ENCODE data around the gene PRDM1.

PRDM1 gene

DNA sequence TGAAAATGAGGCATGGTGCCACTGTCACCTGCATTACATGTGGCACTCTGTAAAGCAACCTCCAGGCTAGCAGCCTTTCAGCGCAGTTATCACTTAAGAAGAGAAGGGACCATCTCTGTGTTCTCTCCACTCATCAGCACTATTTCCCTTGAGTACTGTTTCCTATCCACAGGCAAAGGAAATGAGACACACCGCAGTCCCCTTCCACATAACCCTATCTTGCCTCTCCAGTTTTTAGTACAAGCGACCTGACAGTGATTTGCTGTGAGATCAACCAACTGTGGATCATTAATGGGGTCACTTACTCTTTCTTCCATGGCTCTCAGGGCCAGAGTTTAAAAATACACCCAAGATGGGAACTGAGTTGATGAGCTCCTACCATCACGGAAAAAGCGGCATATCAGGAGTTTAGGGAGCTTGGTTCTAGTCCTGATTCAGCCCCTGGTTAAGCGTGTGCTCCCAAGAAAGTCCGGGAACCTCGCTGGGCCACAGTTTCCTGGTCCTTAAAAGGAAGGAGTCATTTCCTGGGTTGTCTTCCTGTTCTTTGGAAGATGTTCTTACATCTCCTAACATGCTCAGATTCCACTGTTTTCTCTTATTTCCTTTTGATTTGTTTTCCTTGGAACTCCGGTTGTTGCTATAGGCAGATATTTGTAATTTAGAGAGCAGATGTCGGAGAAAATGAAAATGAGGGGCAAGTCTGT lies 27.3 kb downstream of the PRDM1 start:
- no peak for DNase-seq (ENCODE audit: insufficient read length, low spot score)
- no peak for FAIRE-seq
- no peak for TF ChIP-seq CTCF (IDR thresholded peaks at IDR 0.05; ENCODE audit: insufficient read depth, missing control alignments)

DNA sequence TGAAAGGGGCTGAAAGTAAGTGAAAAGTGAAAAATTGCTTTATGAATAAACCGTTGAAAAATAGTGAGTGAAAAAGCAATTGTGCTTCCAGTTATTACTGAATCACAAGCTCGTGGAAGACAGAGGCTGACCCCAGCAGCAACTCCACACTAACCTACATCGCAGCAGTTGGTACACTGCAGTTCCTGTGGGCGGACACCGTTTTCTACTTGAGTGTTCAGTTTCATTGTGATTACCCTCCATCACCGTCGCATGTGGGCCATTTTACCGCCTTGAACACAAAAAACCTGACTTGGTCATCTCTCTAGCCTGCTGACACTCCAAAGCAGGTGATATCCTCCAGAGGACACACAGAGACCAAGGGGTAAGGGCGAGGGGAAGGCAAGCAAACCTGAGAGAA lies 28.4 kb downstream of the PRDM1 start:
- FAIRE-seq = no peak
- no peak for DNase-seq (ENCODE audit: insufficient read length, low spot score)
- no peak for TF ChIP-seq CTCF (IDR thresholded peaks at IDR 0.05; ENCODE audit: insufficient read depth, missing control alignments)

- no peak for TF ChIP-seq CTCF (IDR thresholded peaks at IDR 0.05; ENCODE audit: insufficient read depth, missing control alignments)
- FAIRE-seq (no peak), DNase-seq (ENCODE audit: insufficient read length, low spot score) (no peak)
Observed at GRCh38 chr6:106115286-106115685, 29.1 kb downstream of the PRDM1 start.

- FAIRE-seq (no peak), DNase-seq (ENCODE audit: insufficient read length, low spot score) (no peak)
- TF ChIP-seq CTCF (IDR thresholded peaks at IDR 0.05; ENCODE audit: insufficient read depth, missing control alignments) = no peak
Observed at GRCh38 chr6:106116125-106116832, 30.1 kb downstream of the PRDM1 start.

DNA sequence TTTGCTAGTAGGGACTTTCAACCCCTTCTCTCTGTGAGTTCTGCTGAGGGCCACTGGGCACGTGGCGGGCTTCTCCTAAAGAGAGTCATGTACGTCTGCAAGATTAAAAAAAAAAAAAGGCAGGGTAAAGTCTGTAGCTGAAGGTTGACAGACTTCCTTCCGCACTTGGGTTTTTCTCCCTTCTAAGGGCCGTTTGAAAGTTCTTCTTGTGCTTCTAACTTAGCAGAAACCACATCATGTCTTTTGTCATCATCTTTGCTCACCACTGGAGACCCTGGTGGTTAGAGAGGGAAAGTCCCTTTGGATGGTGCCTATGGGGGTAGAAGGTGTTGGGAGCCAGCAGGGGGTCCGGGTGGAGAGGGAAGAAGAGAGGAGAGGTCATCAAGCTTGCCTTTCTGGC lies 31.4 kb downstream of the PRDM1 start:
- TF ChIP-seq CTCF (IDR thresholded peaks at IDR 0.05; ENCODE audit: insufficient read depth, missing control alignments) = no peak
- no peak for FAIRE-seq
- DNase-seq (ENCODE audit: insufficient read length, low spot score) = no peak

GRCh38 chr6:106118835-106119431 lies 32.8 kb downstream of the PRDM1 start:
- no peak for FAIRE-seq
- no peak for TF ChIP-seq CTCF (IDR thresholded peaks at IDR 0.05; ENCODE audit: insufficient read depth, missing control alignments)
- DNase-seq (ENCODE audit: insufficient read length, low spot score) = no peak

DNA sequence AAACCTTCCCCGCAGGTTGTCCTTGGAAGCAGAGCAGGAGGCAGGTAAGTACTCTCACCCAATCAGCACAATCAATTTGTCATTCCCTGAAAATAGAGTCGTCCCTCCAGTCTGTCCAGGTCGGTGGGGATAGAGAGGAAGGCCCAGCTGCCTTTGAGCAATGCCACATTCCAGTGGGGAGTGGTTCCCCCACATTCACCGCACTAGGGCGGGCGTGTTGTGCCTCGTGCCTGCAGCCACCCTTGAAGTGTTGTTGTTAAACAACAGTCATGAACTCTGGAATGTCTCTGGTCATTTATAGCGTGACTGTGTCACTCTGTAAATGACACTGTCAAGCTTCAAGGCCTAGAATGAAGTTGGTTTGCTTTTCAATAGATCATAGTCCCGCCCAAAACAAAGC lies 33.4 kb downstream of the PRDM1 start:
- no peak for FAIRE-seq
- no peak for TF ChIP-seq CTCF (IDR thresholded peaks at IDR 0.05; ENCODE audit: insufficient read depth, missing control alignments)
- no peak for DNase-seq (ENCODE audit: insufficient read length, low spot score)
